AG09319 (cell line): ENCODE data around the gene ESR2.

Experiments
- DNase-seq: peaks from one replicate; pipeline ENCODE4 v3.0.0-alpha.2; 2010; ENCODE audit warnings: low read depth; ENCODE audit errors: extremely low read depth
- CTCF ChIP-seq: IDR thresholded peaks from 2 replicates; pipeline ENCODE4 v1.5.1; 2011; ENCODE audit warnings: low read depth, mild to moderate bottlenecking, inconsistent platforms, low read length, moderate library complexity

The ESR2 gene

GRCh38 chr14:64293976-64294671 is at the start of gene ESR2:
Gene ESR2, minus strand, starts transcription at chr14:64294371. Its CDS starts 11,386 bp downstream, at chr14:64282985.
- TF ChIP-seq CTCF, result peak; percentile 48

GRCh38 chr14:64340560-64341196 is 46.5 kb upstream of the ESR2 start:
- no peak for TF ChIP-seq CTCF

More at GRCh38 chr14:64293976-64294671, at the start of gene ESR2:
- no peak for DNase-seq

GRCh38 chr14:64338616-64339316 is 44.6 kb upstream of the ESR2 start:
- DNase-seq, result peak; percentile 89
- no peak for TF ChIP-seq CTCF

More at GRCh38 chr14:64340560-64341196, 46.5 kb upstream of the ESR2 start:
- no peak for DNase-seq

- peak; percentile 23 for TF ChIP-seq CTCF
- no peak for DNase-seq
Measured at GRCh38 chr14:64337888-64338615, 43.9 kb upstream of the ESR2 start.

- TF ChIP-seq CTCF, result no peak
- no peak for DNase-seq
Measured at GRCh38 chr14:64329149-64329548, 35.0 kb upstream of the ESR2 start.

GRCh38 chr14:64326502-64326901 is 32.3 kb upstream of the ESR2 start:
- DNase-seq, result no peak
- no peak for TF ChIP-seq CTCF
